Frontal cortex (tissue), 4 donors: ENCODE results near the gene ANO2. TPM values are rescaled to one million over a fixed set of nuclear protein-coding genes. Genes with fewer than 3 reads are reported as not detected.
"Not testable (repeated sequence)": the region's sequence is repeated elsewhere in the genome, so short reads cannot be mapped to it uniquely, and the experiment has no call there.

Experiments used
- DNase-seq, 2 donors: peaks; one replicate each; pipeline ENCODE4 v3.0.0; 2012; ENCODE audit warnings: low spot score in 2 of 2
- FAIRE-seq: peaks from 2 replicates; lab custom pipeline; 2012; peaks lifted over from hg19 to GRCh38; lab: Jason Lieb, UNC
- total RNA-seq: library from RNA; depleted of rRNA; stranded (reverse); fragments of >200 nt; gene quantifications from one replicate; pipeline ENCODE4 v1.2.3, GENCODE V29; 2014
- donor health status: control.
- donor health status: control.
- donor health status: control.

ANO2 gene
- total RNA-seq, 1 donor from 2014 or later, result 4.1 TPM

DNA sequence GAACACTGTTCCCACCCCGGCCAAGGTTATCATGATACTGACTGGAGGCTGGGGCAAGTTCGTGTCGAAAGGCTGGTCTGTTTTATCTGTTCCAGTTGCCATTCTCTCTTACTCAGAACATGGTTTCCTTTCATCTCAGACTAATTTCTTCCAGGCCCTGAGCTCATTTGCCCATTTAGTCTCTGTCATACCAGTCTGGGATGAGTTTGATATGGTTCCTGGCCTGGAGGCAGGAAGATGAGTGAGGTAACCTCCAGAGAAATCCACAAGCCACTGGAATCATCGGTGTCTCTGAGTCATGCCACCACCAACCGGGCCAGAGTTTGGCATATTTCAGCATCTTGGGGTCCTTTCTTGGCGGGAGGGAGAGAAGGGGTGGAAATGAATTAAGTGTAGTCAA lies 398.4 kb downstream of the ANO2 start:
- FAIRE-seq (no peak), DNase-seq (no peak)

DNA sequence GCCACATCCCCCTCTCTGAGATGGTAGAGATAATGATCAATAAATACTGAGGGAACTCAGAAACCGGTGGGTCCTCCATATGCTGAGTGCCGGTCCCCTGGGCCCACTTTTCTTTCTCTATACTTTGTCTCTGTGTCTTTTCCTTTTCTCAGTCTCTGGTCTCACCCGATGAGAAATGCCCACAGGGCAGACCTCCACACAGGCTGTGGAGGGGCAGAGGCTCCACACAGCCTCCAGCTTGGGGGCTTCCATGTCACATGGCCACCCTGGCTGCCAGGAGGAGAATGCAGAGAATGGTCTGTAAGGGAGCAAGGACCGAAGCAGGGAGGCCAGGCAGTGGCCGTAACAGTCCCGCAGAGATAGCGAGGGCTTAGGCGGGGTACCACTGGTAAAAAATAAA lies 407.3 kb downstream of the ANO2 start:
- DNase-seq (no peak), FAIRE-seq (no peak)

DNA sequence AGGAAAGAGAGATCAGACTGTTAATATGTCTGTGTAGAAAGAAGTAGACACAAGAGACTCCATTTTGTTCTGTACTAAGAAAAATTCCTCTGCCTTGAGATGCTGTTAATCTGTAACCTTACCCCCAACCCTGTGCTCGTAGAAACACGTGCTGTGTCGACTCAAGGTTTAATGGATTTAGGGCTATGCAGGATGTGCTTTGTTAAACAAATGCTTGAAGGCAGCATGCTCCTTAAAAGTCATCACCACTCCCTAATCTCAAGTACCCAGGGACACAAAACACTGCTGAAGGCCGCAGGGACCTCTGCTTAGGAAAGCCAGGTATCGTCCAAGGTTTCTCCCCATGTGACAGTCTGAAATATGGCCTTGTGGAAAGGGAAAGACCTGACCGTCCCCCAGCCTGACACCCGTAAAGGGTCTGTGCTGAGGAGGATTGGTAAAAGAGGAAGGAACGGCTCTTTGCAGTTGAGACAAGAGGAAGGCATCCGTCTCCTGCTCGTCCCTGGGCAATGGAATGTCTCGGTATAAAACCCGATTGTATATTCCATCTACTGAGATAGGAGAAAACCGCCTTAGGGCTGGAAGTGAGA lies 407.9 kb downstream of the ANO2 start:
- not testable (repeated sequence) for DNase-seq, FAIRE-seq

DNA sequence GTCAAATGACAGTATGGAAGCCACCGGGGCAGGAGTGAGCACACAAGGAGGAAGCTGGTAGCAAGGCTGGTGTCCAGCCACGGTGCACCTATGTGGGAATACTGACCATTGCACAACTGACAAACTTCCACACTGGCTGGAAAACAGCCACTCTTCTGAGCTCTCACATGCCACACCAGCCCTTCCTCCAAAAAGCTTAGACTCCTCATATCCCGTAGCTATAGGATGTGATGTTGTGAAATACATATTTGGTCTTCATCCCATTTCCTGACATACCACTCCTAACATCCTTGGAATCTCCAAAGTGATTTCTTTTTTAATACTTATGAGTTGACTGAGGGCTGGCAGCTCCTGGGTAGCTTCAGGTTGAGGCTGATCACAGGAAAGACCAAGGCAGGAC lies 409.5 kb downstream of the ANO2 start:
- FAIRE-seq, result no peak
- no peak for DNase-seq

DNA sequence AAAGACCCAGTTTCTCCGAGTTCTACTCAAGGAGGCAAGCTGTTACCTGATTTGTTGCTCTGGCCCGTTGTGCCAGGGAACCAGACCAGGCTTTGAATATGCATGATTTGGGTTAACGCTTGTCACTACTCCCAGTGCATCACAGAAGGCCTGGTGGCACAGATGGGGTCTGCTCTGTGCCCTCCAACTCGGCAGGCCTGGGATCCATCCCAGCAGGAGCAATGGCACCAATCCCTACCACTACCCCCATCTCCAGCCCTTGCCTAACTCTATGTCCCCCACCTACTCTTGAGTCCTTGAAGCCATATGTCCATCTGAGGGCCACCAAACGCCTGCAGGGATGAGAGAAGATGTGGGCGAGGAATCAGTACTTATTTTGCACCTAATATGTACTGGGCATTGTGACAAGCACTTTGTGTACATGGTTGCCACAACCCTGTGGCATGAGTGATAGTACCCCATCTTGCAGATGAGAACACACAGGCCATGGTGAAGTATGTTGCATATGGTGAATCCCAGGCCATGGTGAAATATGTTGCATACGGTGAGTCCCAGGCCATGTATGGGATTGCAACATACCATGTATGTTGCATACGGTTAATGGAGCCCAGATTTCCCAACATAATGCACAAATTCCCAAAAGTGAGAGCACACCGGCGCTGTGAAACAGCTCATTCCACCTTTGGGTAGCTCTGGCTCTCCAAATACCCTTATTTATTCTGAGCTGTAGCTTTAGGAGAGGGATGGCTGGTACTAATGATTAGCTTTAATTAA lies 410.4 kb downstream of the ANO2 start:
- DNase-seq (no peak), FAIRE-seq (no peak)

DNA sequence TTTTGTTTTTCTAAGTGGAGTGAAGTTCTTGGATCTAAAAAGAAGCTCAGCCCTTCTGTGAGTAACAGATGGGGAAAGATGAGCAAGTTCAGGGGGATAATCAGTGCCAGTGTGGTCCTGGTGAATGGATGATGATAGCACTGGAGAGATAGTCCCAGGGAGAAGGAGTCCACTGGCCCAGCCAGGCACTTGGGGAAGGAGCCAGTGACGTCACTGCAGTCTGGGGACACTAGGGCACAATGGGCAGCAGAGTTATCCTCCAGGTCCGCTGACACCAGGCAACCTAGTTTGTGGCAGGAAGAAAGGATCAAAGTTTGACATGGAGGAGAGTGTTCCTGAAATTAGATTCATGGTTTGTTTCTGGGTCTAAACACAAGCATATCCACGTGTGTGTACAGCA lies 411.7 kb downstream of the ANO2 start:
- DNase-seq, result no peak
- no peak for FAIRE-seq

DNA sequence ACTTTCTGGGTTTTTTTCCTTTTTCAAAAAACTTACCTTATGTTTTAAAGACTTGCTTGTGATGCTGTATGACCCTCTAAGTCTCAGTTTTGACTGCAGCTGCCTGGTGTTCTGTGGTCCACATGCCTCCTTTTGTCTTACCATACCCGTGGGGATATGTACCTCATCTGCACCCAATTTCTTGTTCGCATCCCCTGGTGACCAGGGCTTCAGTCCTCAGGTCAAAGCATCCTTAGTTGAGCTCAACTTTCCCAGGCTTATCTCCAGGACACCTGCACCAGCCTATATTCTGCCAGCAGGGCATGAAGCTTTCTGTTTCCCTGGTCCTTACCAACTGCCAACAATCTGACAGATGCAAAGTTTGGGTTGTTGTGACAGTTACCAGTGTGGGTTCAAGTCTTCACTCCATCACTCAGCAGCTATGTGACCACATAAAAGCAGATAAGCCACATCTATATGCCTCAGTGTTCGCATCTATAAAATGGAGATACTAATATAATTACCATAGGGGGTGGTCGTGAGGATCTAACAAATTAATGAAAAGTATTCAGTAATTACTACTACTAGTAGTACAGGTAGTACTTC lies 419.2 kb downstream of the ANO2 start:
- no peak for DNase-seq
- FAIRE-seq, result no peak

DNA sequence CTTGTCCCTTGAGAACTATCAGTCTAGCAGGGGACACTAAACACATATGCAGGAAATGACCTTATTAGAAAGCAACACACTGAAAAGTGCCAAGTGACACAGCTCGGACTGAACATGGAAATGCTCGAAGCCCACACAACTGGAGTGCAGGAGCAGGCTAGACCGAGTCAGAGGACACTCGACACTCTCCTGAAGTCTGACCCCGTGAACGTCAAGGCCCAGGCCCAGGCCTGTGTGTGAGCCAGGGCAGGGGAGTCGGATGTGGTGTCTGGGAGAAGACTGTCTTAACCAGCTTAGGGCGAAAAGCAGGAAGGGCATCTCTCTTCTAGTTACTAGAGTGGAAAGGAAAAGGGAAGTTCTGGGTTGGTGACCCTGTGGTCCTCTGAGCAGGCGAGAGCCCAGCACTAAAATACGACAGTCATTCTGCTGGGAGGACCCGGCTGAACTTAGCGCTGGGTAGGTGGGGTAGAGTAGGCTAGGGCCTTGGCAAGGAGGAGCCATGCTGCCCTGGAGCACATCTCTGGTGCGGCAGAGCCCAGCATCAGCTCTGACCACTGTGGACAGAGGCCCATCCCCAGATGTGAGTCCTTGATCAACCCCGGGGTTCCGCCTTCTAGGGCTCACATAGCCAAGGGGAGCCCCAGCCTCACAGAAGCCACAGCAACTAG lies 420.2 kb downstream of the ANO2 start:
- no peak for FAIRE-seq
- no peak for DNase-seq

DNA sequence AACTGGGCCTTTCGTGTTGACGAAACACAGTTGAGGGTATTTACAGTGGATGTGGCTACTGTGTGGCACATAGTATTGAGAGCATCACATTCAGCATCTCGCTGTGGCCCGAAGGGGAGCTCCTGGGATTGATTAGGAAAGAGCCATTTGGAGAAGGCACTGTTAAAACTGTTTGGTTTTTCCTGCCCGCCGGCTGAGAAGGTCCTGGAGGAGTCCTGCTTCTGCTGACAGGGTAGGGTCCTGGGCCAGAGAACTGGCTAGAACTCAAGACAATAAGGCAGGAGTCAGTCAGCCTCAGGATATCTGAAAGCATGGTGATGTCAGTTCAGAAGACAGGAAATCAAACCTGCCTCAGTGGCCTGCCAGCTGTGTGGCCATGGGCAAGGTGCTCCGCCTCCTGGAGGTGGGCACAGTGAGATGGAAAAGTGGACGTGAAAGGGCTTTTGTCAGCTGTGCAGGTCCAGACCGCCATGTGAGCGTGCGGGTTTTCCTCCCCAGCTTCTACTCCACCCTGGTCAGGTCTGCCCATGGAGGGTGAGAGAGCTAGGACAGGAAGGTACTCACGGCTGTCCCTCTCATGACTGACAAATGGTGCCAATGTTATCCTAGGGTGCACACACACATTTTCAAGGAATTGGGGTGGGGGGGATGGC lies 420.8 kb downstream of the ANO2 start:
- DNase-seq, result no peak
- no peak for FAIRE-seq

DNA sequence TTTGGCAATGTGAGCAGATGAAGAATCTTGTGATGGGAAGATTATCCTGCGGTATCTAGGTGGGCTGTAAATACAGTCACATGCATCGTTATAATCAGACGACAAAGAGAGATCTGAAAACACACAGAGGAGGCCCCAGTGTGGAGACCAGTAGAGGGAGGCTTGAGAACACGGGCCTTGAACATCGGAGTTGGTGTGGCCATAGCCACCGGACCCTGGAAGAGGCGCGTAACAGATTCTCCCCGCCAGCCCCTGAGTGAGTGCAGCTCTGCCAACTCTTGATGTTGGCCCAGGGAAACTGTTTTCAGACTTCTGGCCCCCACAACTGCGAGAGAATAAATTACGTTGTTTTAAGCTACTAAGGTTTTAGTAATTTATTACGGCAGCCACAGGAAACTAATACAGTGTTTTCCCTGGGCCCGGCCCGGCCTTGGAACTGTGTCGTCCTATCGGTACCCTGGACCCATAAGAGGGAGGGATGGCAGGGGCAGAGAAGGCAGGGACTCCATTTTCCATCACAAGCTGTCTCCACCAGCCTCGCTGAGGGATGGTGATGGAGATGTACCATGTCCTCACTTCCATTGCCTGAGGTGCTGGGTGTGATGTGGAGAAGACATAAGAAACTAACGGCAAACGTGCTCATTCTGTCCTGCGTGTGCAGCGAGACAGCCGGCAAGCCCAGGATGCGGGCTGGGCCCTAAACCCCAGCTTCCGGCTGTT lies 421.5 kb downstream of the ANO2 start:
- FAIRE-seq (no peak), DNase-seq (no peak)

DNA sequence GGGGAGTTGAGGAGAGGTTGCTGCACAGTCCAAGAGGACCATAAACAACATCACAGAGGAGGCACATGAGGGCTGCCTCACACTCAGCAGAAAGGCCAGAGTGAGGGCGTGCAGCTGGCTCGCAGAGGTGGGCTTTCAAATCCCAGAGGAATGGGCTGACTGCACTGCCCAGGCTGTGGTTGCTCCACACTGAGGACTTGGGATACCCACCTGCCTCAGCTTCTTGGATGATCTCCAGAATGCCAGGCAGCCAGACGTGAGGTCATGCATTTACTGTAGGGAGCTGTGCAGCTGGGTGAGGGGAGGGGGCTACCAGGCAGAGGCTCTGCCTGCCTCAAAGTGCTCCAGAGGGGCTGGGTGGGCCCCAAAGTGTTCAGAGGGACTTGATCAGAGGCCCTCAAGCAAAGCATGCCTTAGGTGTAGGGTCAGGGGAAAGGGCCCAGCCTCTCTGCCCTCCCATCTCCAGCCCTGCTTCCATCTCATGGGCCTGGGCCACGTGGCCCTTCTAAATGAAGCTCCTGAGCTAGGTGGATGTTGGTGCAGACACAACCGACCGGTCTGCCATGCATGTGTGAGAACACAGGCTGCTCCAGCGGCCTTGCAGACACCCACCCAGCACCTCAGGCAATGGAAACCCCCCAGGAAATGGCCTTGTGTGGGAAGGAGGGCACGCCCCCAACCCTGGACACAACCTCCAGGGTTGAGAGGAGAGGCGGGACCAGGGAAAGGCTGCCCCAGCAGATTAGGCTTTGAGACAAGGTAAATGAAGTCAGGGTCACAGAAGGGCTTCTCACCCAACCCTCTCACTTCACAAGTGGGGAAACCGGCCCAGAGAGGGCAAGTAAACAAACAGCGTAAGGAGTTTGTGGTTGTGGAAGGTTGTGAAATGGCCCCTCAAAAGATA lies 422.4 kb downstream of the ANO2 start:
- no peak for FAIRE-seq
- DNase-seq, result no peak

DNA sequence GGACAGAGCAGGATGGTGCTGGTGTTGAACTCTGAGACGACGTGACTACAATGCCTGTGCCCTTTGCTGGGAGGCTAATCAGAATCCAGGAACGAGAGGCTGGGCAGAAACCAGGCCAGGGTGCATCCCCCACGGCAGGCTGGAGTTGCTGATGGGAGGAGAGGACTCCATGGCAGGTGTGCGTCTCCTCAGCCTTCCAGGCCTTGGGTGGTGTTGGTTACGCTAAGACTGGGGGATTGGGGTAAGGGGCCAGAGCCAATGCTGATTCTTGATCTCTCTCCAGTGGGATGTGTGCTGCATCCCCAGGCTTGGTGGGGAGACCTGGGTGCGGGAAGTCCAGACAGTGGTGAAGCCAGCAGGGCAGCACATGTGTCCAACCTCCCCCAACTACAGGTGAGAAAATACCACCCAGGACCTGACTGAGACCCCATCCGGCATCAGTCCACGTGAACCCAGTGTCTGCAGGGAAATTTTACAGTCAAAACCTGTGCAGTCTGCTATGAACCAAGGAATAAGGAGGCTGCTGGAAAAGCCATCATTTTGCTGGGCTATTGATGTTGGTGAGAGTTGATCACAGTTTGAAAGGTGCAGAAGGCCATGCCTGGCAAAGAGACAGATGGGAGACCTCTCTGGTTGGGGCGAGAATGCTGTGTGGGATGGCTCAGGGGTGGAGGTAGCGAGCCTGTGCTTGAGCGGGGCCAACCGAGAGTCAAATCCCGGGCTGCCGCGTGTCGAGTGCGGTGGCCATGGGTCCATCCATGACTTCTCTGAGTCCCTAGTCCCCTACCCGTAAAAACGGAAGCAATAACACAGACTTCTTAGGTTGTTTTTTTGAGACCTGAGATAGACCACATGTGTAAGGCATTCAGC lies 423.4 kb downstream of the ANO2 start:
- DNase-seq (no peak), FAIRE-seq (no peak)

DNA sequence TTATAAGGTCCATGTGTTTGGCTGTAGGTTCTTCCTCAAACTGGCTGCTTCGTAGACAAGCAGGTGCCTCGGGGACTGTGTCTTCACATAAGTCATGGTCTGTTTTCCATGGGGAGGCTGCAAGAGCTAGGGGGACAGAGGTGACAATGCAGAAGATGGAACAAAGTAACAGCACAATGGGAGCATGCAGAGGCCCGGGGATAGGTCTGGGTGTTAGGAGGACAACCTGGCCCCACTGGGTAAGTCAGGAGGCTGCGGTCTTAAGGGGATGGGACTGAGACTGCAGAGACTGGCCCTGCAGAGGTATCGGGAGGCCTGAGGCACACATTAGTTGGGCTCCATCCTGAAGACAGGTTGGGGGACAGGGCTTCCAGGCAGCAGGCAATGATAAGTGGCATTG lies 424.2 kb downstream of the ANO2 start:
- DNase-seq (no peak), FAIRE-seq (no peak)

DNA sequence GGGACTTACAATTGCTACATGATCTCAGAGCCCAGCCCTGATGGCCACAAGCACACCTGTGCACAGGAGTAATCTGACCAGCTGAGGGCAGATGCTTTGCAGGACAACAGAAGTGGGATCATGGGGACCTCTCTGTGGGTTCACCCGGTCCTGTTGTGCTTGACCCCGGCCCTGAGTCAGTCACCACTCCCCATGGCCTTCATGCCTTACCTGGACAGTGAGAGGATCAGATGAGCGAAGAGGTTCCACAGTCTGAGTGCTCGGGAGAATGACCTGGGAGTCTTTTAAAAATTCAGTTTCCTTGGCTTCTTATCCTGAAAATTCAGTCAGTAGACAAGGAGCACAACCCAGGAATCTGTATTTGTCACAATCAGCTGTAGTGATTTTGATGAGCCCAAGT lies 425.0 kb downstream of the ANO2 start:
- DNase-seq (no peak), FAIRE-seq (no peak)

DNA sequence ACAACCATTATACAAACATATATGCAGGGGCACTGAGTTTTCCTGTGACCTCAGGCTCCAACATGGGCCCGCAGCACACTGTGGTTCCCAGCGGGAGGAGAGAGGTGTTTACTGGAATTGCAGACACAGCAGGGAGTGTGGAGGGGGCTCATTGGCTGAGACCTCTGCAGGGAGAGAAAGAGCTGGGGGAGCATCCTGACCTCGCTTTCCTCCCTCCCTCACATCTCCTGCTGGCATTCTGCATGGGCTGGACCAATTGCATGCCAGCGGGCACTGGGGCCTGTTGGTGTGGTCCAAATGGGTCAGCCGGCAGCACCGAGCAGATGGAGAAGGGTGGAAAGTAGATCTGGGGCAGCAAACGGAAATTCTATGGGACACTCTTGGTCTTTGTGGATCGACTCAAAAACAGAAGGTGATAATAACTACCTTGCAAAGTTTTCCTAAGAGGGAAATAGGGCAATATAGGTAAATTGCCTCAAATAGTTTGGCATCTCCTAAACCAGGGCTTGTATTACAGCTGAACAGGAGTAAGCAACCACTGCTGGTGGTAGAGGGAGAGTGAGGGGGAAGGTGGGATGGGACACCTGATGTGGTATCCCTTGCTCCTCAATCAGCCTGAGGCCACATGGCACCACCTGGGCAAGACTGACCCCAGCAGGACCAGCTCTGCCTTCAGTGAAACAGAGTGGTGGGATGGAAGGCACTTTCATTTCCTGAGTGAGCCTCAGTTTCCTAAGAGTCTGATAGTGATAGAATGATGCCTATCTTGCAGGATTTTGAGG lies 426.3 kb downstream of the ANO2 start:
- FAIRE-seq, result no peak
- DNase-seq, result no peak

DNA sequence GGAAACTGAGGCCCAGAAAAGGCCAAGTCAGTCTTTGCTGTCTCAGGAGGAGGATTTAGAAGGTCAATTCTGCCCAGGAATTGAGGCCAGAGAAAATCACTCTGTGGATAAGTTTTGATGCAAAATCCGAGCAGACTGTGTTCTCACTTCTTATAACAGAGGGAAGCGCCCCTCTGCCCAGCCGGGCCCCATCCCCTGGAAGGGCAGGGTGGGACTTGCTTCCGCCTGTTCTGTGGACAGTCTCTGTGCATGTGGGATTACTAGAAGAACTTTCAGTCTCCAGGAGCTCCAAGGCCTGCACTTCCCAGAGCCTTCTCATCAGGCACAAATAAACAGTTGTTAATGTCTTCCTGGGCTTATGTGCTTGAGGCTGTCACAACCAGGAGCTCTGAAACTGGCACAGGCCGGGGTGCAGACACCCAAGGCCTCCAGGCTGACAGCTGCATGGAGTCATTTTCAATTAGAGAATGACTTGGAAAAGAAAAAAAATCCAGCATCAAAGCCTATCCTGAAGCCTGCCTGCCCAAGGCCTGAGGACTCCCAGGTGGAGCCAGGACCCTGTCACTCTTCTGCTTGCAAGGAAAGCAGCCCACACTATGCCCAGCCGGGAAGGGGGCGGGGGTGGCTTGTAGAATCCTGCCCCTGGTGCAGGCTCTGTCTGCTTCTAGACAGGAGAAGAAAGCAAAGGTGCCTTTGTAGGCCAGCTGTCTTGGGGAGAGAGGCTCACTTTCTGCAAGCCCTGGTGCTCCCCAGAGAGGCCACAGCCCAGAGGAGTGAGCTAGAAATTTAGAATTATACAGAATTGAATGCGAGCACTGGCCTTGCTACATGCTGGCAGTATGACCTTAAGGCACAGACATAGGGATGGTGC lies 428.5 kb downstream of the ANO2 start:
- no peak for FAIRE-seq
- DNase-seq, result no peak
